Measurements from ENCODE around the gene HIF1A. TPM values are rescaled to one million over a fixed set of nuclear protein-coding genes. Genes with fewer than 3 reads are reported as not detected.
A peak's percentile ranks its signal among the peaks of the same experiment; 100 is the strongest.

The HIF1A gene
- total and polyA plus RNA-seq, 2 donors (not counting 3 experiments of a cell fraction or from before 2014, with no cell fraction given): 58.3 to 179 TPM

- POLR2A ChIA-PET: no interaction called here
- FAIRE-seq: peak; percentile 44
- dilution Hi-C loops (cut with MboI; ENCODE audit: extremely low pct_ligation_motif_present, low sequenced_read_pairs): no loop called here
Measured at GRCh38 chr14:61661471-61662400, 33.6 kb upstream of the HIF1A start.

More at GRCh38 chr14:61661471-61662400, 33.6 kb upstream of the HIF1A start:
- Histone ChIP-seq H3K4me3 (replicated peaks in 1 of 3; ENCODE audit: insufficient read depth in 1 of 3, low read depth in 1 of 3, low read length in 3 of 3) (peak overlapping the region in 1 of 3 experiments; percentile 5), H2AFZ (ENCODE audit: low read depth, low read length) (peak overlapping the region; percentile 67), H3K27ac (ENCODE audit: insufficient read depth, low read depth, low read length) (peak overlapping the region; percentile 66), H3K79me2 (ENCODE audit: control insufficient read depth, insufficient read depth, low read length) (no peaks in the 10 kb centered on the region), H3K9me1 (replicated peaks; ENCODE audit: control insufficient read depth, extremely low read depth, insufficient read depth, low read length) (no peaks in the 10 kb centered on the region), H3K4me1 (ENCODE audit: control insufficient read depth, extremely low read depth, insufficient read depth, low read length) (peaks cover 29% of the 10 kb centered on the region), H3K9me3 (replicated peaks; ENCODE audit: control insufficient read depth, insufficient read depth, low read length) (no peaks in the 10 kb centered on the region), H3K36me3 (ENCODE audit: control insufficient read depth in 2 of 2, extremely low read depth in 1 of 2, insufficient read depth in 2 of 2, low read length in 2 of 2) (no peaks in the 10 kb centered on the region), H4K20me1 (replicated peaks; ENCODE audit: control insufficient read depth, extremely low read depth, insufficient read depth, low read length) (no peaks in the 10 kb centered on the region), H3K27me3 (ENCODE audit: control insufficient read depth in 2 of 2, insufficient read depth in 2 of 2, low read length in 2 of 2) (no peaks in the 10 kb centered on the region), H3K4me2 (ENCODE audit: insufficient read depth, low read length) (peak overlapping the region; percentile 55), H3K9ac (replicated peaks; ENCODE audit: extremely low read depth, insufficient read depth, low read length) (peak overlapping the region; percentile 30)
- intact Hi-C loops (cut with micrococcal nuclease): loop anchor here (1.0 to 2.0 kb wide), 2 partner anchors 8 to 33 kb away; partner anchors contain the start of gene HIF1A
- BruUV-seq (replicated peaks): no TSS peak
- peak; percentile 43 for DNase-seq (ENCODE audit: low read depth, low spot score)
- CTCF ChIA-PET: interaction anchor here (1.5 kb wide), 1 partner anchor 41 kb away, joined by 3 read pairs; no protein-coding TSS in a partner anchor
- TF ChIP-seq MAX (IDR thresholded peaks at IDR 0.05; ENCODE audit: insufficient read depth, insufficient read length): no peak
- TF ChIP-seq GATA2 (IDR thresholded peaks at IDR 0.05; ENCODE audit: insufficient read depth, insufficient read length, low read depth, low read length): no peak
- no peak for TF ChIP-seq EZH2 (IDR thresholded peaks at IDR 0.05; ENCODE audit: borderline replicate concordance, low read depth, low read length, severe bottlenecking)
- no peak for TF ChIP-seq CTCF (IDR thresholded peaks at IDR 0.05; ENCODE audit: extremely low read depth in 1 of 2, insufficient read depth in 1 of 2, low read depth in 1 of 2, low read length in 2 of 2)
- no peak for TF ChIP-seq POLR2AphosphoS5 (IDR thresholded peaks at IDR 0.05; ENCODE audit: insufficient read depth, low read depth, low read length)
- no peak for TF ChIP-seq JUN (IDR thresholded peaks at IDR 0.05; ENCODE audit: borderline replicate concordance, insufficient read depth, insufficient read length, low read depth)
- TF ChIP-seq FOS (IDR thresholded peaks at IDR 0.05; ENCODE audit: borderline replicate concordance, insufficient read depth, low read length): no peak
- no peak for TF ChIP-seq MYC (IDR thresholded peaks at IDR 0.05; ENCODE audit: low read depth, low read length)
- TF ChIP-seq POLR2A (IDR thresholded peaks at IDR 0.05; ENCODE audit: low read depth, low read length): no peak
